NCI-H2196 treated with DMSO at 0.1 percent for 48 hours (cell line): ENCODE results near the gene TGFB2.

Experiments
- DNase-seq: peaks from one replicate; lab custom pipeline; 2025; ENCODE audit not compliant: unreplicated experiment; lab: John Stamatoyannopoulos, UW

TGFB2 gene

DNA sequence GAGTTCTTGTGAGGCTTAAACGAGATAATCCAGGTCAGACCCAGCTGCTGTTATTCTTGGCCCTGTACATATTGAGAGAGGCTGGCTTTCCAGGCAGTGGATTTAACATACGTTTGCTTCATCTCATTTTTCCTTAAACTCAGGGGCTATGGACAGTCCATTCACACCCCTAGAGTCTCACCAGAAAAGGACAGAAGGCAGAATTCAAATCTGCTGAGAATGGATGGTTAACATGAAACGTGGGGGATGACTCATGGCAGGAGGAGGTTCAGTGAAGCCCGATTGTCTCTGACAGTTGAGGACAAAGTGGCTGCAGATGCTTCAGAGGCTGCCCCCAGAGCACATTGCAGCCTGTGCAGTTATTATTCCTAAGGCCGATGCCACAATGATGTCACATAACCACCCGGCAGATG lies 39.5 kb downstream of the TGFB2 start:
- DNase-seq, result no peak

DNA sequence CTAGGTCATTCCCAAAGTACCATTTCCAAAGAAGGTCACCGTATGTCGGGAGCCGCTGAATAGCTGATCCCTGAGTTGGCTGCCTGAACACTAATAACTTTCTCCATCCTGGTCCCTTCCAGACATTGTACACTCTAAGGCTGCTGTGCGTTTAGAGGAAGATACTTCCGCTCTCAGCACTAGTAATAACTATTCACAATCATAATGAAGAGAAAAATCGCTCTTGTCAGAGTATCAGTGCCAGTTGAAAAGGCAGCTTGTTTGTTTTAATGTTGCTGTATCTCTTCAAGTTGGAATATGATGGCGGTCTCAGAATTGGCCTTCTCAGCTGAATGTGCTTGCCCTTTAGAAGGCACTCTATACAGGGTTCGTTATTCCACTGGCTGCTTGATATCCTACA lies 43.5 kb downstream of the TGFB2 start:
- no peak for DNase-seq

DNA sequence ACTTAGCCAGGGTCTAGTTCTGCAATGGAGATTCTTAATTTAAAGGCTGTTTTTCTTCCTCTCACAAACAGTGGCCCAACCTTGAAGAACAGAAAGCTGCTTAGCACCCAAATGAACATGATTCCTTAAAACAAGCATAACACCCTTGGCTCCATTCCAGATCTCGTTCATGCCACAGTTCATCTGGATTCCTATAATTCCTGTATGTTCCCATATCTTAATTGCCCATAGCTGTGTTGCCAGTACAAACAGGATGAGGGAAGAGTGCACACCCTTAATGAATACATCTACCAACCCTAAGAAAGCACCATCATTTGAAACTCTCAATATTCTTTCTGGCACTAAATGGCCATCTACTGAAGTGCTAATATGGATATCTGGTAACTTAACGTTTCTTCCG lies 45.5 kb downstream of the TGFB2 start:
- no peak for DNase-seq

DNA sequence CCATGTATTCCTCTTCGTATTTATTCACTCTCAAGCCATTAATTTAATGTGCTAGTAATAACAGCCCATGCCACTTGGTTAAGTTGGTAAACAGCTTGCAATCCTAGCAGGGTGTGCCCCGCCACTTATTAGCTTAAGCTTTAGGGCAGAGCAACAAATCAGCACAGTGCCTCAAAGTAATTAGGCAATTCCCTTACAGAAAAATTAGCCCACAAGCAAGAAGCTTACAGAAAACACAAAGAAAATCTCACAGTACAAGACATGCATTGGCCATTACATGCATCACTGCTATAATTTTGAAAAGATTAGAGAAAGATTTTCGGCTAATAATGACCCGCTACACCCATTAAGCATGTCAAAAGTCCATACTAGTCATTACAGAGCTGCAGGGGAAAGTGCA lies 47.6 kb downstream of the TGFB2 start:
- no peak for DNase-seq

DNA sequence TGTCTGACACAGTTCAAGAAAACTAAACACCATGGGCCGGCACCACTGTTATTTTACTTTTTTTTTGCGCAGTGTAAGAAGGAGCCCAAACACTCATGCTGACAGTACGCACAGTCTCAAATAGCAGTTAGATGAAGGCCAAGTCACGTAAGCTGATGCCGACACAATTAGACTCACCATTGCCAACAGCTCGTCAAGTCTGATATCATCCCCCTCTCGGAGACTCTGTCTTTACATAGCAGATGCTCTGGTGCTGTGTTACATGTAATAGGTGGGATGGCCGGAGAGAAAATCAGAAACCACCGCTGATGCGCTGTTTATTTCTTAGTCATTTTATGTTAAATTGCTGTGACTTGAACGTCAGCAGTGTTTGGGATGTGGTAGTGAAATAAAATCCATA lies 49.3 kb downstream of the TGFB2 start:
- peak; percentile 30 for DNase-seq

DNA sequence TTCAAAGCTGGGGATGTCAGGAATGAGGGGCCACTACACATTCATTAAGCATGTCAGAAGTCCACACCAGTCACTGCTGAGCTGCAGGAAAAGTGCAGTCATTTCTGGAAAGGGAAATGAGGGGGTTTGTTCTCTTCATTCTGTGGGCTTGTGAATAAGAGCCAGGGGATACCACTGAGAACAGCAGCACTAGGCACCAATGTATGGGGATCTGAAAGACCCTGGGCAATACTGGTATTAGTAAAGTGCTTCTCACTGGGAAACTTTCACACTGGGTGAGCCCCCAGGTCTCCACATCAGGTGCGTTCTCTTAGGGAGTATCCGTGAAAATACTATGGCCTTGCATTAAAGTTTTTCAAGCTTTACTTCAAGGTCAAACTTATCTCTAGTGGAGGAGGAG lies 49.9 kb downstream of the TGFB2 start:
- DNase-seq, result no peak

DNA sequence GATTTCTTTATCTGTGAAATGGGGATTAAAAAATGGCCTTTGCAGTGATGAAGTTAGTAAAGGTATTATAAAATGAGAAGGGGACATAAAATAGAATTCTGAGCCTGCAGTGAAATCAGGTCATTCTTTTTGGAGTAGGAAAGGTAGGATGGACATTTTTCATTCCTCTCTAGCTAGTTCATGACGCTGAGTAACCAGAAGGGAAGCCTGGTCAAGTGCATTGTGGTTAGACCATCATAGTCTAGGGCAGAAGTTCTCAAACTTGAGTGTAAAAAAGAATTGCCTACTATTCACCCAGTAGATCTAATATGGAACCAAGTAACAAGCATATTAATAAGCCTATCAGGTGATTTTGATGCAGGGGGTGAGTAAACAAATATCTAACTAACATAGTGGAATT lies 50.8 kb downstream of the TGFB2 start:
- DNase-seq, result no peak

DNA sequence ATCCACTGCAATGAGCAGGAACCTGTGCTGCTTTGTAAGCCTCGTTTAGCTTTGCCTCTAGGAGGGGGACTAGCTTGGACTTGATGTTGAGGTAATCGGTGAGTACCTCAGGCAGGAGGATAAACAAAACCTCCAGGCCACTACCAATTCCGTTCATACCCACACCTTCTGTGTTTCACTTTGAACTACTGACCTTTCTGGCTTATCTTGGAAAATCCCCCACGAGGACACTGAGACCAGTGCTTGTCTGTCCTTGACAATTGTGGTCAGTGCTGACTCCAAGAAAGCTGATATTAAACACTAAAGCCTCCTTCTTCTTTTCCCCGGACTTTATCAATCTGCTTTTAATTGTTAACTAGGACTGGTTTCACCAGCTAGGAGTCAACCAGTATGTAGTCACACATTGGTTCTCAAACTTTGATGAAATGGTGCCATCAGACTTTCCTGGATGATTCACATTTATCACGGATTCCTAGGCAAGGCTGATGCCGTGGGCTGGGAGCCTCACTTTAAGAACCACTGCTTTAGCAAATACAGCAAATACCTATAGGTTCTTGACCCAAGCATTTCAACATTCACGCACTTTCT lies 52.7 kb downstream of the TGFB2 start:
- no peak for DNase-seq

DNA sequence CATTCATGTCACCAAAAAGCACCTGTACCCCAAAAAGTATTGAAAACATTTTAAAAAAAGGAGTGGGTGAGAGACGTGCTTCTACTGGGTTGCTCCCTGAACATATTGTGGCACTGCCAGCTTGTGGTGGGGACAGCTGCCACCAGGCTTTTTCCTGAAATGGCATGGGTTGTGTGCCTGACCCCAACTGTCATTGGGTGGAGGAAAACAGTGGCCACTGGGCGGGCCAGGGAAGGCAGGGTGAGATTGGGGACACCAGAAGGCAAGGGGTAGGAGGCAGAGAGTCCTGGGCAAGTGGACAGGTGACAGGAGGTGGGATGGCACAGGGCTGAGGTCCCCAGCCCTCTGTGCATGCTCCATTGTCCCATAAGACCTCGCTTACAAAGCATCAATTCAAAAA lies 55.5 kb downstream of the TGFB2 start:
- no peak for DNase-seq

DNA sequence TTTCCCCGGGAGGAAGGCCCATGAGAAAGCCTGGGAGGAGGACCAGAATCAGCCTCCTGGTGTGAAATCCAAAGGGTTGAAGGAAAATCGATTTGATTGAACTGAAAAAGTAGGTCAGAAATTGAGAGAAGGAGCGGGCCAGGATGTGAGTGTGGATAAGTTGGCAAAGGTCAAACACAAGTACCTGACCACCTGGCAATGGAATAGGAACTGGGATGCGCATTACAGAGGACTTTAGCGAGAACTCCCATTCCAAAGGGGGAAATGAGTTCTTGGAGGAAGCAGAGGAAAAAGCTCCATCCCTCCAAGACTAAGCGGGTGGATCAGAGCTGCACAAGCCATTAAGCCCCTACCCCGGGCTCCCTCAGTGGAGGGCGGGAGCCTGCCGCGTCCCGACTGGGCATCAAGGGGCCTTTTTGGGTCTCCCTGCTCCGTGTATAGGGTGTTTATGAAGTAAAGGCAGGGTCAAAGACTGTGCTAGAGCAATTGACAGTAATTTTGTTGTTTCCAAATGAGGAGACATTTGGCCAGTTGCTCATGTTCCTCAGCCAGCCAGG lies 56.4 kb downstream of the TGFB2 start:
- no peak for DNase-seq

DNA sequence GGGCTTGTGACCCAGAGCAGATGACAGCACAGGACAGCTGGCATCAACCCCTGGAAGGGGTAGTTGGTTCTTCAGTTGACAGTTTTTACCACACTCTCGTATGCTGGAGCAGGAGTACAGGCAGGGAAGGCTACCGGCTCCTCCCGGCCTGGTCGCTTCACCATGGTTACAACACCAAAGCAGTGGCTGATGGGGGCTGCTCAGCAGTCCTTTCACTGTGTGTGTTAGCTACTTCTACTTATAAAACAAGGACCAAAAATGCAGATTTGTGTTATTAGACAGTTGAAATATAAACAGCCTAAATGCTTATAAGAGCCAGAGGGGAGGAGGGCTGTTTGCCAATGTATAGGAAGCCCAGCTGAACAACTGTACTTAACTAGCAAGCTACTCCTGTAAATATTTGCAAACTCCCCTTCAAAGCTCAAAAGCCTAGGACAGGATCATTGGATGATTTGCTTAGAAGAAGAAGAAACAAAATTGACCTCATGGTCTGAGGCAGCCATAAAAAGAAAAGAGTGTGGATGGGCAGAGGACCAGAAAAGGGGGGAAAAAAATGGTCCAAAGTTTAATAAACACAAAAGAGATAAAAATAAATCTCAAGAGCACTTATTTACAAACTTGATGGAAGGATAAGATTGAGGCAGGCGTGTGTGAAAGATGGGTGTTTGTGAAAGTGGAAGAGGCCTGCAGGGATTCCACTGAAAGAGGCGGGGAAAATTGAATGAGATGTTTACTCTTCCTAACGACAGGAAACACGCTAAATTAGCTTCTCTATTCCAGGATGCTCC lies 57.1 kb downstream of the TGFB2 start:
- DNase-seq, result no peak

DNA sequence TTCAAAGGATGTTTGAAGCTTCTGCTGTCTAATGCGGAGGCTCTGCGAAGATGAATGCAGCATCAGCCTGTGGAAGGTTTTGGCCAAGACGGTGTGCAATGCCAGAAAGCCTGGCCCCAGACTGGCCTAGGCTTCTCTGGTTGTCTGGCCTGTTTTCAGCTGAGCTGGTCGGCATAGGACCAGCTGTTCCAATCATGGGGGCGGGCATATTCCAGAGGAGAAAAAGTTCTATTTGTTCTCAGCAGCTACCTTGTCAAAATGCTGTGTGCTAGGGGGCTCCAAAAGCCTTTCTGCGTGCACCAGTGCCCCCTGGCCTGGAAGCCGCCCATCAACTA lies 57.6 kb downstream of the TGFB2 start:
- no peak for DNase-seq

DNA sequence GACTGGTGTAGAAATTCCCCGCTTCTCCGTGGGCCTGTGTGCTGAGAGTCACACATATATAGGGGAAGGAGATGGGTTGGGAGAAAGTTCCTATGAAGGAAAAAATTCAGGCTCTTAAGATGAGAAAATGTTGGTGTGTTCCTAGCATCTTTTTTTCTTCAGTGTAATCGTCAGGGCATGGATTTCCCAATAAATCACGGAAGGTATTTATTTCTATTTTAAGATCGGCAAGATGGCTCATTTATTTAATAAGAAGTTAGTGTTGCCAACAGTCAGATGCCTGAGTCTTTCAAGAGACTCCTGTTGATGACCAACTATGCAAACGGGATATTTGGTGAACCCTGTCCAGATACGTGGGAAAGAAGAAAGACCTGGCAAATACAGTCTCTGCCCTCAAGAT lies 58.2 kb downstream of the TGFB2 start:
- no peak for DNase-seq

DNA sequence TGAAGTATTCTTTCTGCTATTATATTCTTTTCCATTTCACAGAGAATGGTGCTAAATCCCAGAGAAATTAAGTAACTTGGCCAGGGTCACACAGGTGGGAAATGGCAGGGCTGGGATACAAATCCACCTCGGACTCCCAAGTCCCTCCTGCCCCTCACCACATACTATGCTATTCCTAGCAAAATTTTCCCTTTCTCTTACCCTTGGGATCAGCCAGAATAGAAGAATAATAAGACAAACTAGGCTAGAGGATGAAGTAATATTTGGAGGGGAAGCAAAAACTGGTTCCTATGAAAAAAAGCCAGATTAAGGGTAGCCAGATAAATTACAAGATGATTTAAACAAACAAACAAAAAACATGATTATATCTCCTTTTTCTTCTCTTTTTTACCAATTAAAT lies 62.5 kb downstream of the TGFB2 start:
- no peak for DNase-seq

DNA sequence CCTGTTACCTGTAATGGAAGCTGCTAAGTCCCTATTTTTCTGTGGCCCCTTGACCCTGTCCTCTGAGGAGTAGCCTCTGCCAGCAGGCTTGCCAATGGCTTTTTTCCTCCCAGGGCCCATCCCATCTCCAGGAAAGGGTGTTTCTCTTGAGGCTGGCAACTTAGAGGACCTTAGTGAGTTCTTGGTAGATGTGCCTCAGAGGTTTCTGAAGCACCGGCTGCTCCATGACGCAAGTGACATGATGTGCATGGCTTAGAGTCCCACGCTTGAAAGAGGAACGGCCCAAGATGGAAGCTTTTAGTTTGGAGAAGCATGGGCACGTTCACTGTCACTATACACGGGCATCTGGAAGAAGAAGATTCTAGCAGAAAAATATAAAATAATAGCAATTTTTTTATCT lies 63.0 kb downstream of the TGFB2 start:
- no peak for DNase-seq

DNA sequence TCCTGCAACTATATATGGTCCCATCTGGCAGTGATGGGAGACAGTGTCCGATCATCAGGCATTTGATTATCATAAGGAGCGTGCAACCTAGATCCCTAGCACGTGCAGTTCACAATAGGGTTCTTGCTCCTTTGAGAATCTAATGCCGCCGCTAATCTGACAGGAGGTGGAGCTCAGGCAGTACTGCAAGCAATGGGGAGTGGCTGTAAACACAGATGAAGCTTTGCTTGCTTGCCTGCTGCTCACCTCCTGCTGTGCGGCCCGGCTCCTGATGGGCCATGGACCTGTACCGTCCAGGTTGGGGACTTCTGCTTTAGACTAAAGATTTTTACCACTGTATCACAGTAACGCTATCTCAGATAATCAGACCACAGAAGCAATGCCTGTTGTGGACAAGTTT lies 63.8 kb downstream of the TGFB2 start:
- no peak for DNase-seq

DNA sequence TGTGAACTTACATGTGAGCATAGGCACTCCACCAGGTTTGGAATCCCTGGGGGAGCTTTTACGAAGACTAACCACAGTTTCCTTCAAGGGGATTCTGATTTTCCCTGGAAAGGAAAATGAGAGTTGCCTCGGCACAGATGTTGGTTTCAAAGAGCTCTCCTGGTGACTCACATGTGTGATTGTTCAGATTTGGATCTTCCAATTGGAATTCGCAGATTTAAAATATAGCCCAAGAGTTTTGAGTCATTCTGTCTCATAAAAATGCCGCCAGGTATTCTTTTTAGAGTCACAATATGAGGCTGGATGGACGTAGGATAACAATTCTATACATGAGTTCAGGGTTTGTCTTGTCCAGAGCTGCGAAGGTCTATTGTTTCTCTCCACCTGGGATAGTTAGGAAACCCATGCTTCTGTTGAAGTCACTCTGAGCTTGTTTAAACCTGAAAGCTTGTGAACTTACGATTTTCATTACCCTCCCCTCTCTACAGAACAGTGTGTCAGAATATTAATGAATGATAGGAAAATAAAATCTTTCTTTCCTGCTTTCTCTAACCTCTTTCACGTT lies 64.9 kb downstream of the TGFB2 start:
- DNase-seq, result no peak

DNA sequence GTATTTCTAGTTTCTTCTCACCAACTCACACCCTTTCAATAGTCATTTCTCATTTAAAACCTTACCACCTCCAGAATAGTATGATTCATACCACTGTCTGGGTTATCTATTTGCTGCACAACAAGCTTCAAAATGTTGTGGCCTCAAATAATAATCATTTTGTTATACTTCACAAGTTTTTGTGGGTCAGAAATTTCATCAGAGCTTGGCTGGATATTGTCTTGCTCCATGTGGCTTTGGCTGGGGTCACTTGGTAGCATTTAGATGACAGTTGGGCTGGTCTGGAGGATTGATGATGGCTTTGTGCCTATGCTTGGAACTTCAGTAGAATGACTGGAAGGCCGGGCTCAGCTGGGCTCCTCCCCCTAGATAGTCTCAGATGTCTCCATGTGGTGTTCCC lies 66.0 kb downstream of the TGFB2 start:
- DNase-seq, result no peak

DNA sequence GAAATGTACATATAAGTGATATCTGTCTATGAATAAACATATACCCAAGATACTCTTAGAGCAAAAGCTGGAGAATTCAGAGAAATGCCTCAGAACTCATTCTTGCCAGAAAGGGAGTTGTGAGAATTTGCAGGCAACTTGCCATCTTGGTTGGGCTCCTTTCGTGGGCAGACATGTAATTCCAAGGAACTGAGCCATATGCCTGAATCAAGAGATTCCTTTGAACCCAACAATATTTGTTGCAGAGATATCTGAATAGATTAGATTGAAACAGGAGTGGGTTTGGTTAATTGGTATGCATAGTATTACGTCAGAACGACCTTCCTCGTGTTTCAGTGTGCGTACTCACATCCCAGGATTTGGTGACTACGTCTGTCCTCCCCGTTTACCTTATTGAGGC lies 67.0 kb downstream of the TGFB2 start:
- DNase-seq, result no peak

DNA sequence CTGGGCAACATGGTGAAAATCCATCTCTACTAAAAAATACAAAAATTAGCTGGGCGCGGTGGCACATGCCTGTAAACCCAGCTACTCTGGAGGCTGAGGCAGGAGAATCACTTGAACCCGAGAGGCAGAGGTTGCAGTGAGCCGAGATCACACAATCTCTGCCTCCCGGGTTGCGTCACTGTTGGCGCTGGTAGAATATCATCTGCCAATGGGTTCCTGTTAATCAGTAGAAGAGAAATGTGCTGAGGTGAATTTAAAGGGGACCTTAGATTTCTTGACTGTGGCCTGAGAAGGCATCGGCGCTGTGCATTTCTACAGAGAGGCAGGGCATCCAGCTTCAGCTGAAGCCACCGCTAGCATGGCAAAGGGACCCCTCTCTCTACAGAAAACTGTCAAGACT lies 68.0 kb downstream of the TGFB2 start:
- DNase-seq, result no peak

DNA sequence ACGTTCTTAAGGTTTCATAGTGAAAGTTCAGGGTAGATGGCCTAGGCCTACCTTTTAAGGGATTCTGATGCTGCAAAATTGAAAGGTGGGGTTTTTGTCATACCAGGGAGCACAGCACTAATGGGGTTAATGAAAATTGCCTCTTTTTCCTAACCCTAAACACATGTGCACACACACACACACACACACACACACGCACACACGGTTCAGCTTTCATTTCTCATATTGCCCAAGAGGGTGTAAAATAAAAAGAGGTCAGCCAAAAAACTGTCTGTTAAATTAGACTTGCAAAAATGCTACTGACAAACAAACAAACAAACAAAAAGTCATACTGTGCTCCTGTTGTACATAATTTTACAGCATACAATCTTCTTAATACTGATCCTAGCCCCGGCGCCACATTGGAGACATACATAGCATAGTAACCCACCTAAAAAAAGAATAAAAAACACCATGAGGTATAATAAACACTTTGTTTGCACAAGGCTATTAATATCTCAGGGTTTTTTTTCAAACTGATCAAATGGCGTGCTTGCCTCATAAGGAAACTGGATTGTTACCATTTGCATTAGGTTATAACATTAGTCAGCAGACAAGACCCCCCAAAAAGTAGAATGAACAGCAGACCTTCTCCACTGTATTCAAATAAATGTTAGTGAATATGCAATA lies 69.1 kb downstream of the TGFB2 start:
- DNase-seq, result no peak

DNA sequence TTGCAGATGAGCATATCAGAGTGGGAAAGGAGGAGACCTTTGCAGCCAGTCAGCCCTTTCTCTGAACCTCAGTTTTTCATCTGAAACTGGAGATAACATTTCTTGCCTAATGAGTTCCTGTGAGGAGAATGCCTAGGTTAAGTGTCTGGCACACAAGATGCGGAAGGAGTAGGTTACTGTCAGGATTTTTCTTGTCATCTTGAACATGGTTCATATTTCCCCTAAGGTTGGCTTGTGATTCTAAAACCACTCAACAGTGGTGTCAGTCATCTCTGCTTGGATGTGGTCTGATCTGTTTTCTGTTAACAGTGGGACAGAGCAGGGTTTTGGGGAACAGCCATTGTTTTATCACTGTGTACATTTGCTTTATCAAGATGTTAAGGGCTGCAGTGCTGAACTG lies 70.6 kb downstream of the TGFB2 start:
- DNase-seq, result no peak
